ENCODE measurements around the gene GADL1.

GADL1 gene

DNA sequence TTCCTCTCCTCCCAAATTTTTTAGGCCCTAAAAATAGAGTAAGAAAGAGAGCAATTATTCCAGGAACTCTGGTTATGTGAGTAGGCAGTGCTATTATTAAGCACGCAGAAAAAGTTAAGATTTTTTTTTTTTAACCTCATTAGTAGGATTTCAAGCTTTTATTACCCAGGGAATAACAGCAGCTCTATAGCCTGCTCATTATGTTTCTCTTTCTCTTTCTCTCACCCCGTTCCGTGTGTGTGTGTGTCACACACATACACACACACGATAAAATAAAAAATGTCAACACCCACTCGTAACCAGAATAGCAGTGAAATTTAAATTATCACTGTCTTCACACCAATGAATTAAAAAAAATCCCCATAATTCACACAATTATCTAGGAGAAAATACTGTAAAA, 30.3 kb downstream of the GADL1 start:
- Histone ChIP-seq H3K27ac (ENCODE audit: low read length) (no peak overlapping the region), H3K4me3 (ENCODE audit: low read length) (no peak overlapping the region), H4K20me1 (ENCODE audit: insufficient read depth, low read length) (no peaks in the 10 kb centered on the region), H3K27me3 (replicated peaks; ENCODE audit: insufficient read depth, low read length) (no peaks in the 10 kb centered on the region), H3K9me3 (replicated peaks; ENCODE audit: insufficient read depth, low read length) (no peaks in the 10 kb centered on the region), H3K9me2 (replicated peaks; ENCODE audit: insufficient read depth, low read length) (no peaks in the 10 kb centered on the region), H3K36me3 (replicated peaks; ENCODE audit: insufficient read depth, low read length) (no peaks in the 10 kb centered on the region), H3F3A (ENCODE audit: insufficient read depth, low read length) (no peaks in the 10 kb centered on the region), H3K79me2 (ENCODE audit: low read length) (no peaks in the 10 kb centered on the region), H3K4me1 (ENCODE audit: low read length) (no peaks in the 10 kb centered on the region), H2AFZ (ENCODE audit: low read length) (no peak overlapping the region), H3K4me2 (ENCODE audit: low read depth, low read length) (no peak overlapping the region), H3K9ac (ENCODE audit: low read length) (no peak overlapping the region)
- no peak for TF ChIP-seq CTCF (IDR thresholded peaks at IDR 0.05; ENCODE audit: low read length)
- TF ChIP-seq EZH2 (optimal IDR thresholded peaks at IDR 0.05; ENCODE audit: low read depth, low read length): no peak
- TF ChIP-seq EZH2phosphoT487 (IDR thresholded peaks at IDR 0.05; ENCODE audit: low read length): no peak
- no peak for DNase-seq

GRCh38 chr3:30862004-30862403, 32.5 kb downstream of the GADL1 start:
- Histone ChIP-seq H3F3A (ENCODE audit: insufficient read depth, low read length) (no peaks in the 10 kb centered on the region), H3K9me2 (replicated peaks; ENCODE audit: insufficient read depth, low read length) (no peaks in the 10 kb centered on the region), H3K36me3 (replicated peaks; ENCODE audit: insufficient read depth, low read length) (no peaks in the 10 kb centered on the region), H3K79me2 (ENCODE audit: low read length) (no peaks in the 10 kb centered on the region), H3K4me2 (ENCODE audit: low read depth, low read length) (no peak overlapping the region), H3K9ac (ENCODE audit: low read length) (no peak overlapping the region), H2AFZ (ENCODE audit: low read length) (no peak overlapping the region), H3K9me3 (replicated peaks; ENCODE audit: insufficient read depth, low read length) (no peaks in the 10 kb centered on the region), H4K20me1 (ENCODE audit: insufficient read depth, low read length) (no peaks in the 10 kb centered on the region), H3K4me1 (ENCODE audit: low read length) (no peaks in the 10 kb centered on the region), H3K27me3 (replicated peaks; ENCODE audit: insufficient read depth, low read length) (no peaks in the 10 kb centered on the region), H3K4me3 (ENCODE audit: low read length) (no peak overlapping the region), H3K27ac (ENCODE audit: low read length) (no peak overlapping the region)
- no peak for DNase-seq
- no peak for TF ChIP-seq EZH2phosphoT487 (IDR thresholded peaks at IDR 0.05; ENCODE audit: low read length)
- no peak for TF ChIP-seq CTCF (IDR thresholded peaks at IDR 0.05; ENCODE audit: low read length)
- TF ChIP-seq EZH2 (optimal IDR thresholded peaks at IDR 0.05; ENCODE audit: low read depth, low read length): no peak

DNA sequence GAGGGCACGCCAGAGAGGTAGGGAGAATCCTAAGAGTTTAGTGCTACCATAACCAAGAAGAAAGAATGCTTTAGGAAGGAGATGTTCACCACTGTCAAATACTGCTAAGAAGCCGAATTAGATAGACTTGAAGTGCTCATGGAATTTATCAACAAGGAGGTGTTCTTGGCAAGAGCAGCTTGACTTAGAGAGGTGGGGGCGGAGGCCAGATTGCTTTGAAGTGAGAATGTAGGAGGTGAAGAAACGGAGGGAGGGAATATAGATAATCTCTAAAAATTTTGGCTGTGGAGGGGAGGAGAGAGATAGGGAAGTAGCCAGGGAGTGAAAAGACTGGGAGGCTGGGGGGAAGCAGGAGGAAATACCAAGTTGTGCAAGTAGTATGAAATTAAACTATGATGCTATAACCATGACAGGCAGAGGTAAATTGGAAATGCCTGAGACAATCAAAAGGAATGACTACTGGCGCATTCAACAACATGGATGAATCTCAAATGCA, 35.5 kb downstream of the GADL1 start:
- no peak for TF ChIP-seq EZH2phosphoT487 (IDR thresholded peaks at IDR 0.05; ENCODE audit: low read length)
- no peak for TF ChIP-seq EZH2 (optimal IDR thresholded peaks at IDR 0.05; ENCODE audit: low read depth, low read length)
- TF ChIP-seq CTCF (IDR thresholded peaks at IDR 0.05; ENCODE audit: low read length): no peak
- Histone ChIP-seq H3F3A (ENCODE audit: insufficient read depth, low read length) (no peaks in the 10 kb centered on the region), H3K4me1 (ENCODE audit: low read length) (no peaks in the 10 kb centered on the region), H3K4me3 (ENCODE audit: low read length) (no peak overlapping the region), H3K36me3 (replicated peaks; ENCODE audit: insufficient read depth, low read length) (no peaks in the 10 kb centered on the region), H3K27me3 (replicated peaks; ENCODE audit: insufficient read depth, low read length) (no peaks in the 10 kb centered on the region), H3K4me2 (ENCODE audit: low read depth, low read length) (no peak overlapping the region), H3K79me2 (ENCODE audit: low read length) (no peaks in the 10 kb centered on the region), H3K27ac (ENCODE audit: low read length) (no peak overlapping the region), H4K20me1 (ENCODE audit: insufficient read depth, low read length) (no peaks in the 10 kb centered on the region), H3K9me2 (replicated peaks; ENCODE audit: insufficient read depth, low read length) (no peaks in the 10 kb centered on the region), H3K9ac (ENCODE audit: low read length) (no peak overlapping the region), H3K9me3 (replicated peaks; ENCODE audit: insufficient read depth, low read length) (no peaks in the 10 kb centered on the region), H2AFZ (ENCODE audit: low read length) (no peak overlapping the region)
- no peak for DNase-seq
